ENCODE data around the gene CETN3. TPM values are rescaled to one million over a fixed set of nuclear protein-coding genes. Genes with fewer than 3 reads are reported as not detected.
"Not testable (repeated sequence)": the region's sequence is repeated elsewhere in the genome, so short reads cannot be mapped to it uniquely, and the experiment has no call there.

Gene CETN3
- total RNA-seq, 1 experiment from 2014 or later = 28.5 TPM

DNA sequence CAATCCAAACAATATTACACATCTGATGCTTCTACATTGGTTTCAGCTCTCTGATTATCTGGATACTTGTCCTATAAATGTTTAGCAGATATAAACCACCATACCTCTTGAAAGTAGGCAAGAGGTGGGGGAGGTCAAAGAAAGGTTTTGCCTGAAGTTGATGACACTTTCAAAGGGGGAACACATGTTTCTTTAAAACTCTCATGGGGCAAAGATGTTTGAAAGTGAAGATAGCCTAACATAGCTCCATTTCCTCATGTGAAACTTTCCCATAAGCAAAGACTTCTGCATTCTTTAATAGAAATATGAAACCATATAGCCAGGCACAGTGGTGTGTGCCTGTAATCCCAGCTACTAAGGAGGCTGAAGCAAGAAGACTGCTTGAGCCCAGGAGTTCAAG lies 62.1 kb downstream of the CETN3 start:
- H3K4me2 ChIP-seq (ENCODE audit: low read length) = no peak overlapping the region
- no peak overlapping the region for H3K27ac ChIP-seq (ENCODE audit: low read length)
- H3K9me2 ChIP-seq (replicated peaks; ENCODE audit: low read length) = no peaks in the 10 kb centered on the region
- no peak overlapping the region for H3K9ac ChIP-seq (ENCODE audit: low read length)
- H4K20me1 ChIP-seq (ENCODE audit: low read length) = no peaks in the 10 kb centered on the region
- no peaks in the 10 kb centered on the region for H3K4me1 ChIP-seq (ENCODE audit: insufficient read depth, low read length)
- no peaks in the 10 kb centered on the region for H3K79me2 ChIP-seq (ENCODE audit: low read length)
- H2AFZ ChIP-seq (ENCODE audit: low read length) = no peak overlapping the region
- no peaks in the 10 kb centered on the region for H3K9me3 ChIP-seq (ENCODE audit: low read length)
- DNase-seq (no peak), ATAC-seq (no peak)
- no peak overlapping the region for H3K4me3 ChIP-seq (ENCODE audit: low read length)
- CTCF ChIA-PET = no interaction called here
- H3F3A ChIP-seq (ENCODE audit: low read length, unreplicated experiment) = no peaks in the 10 kb centered on the region
- H3K36me3 ChIP-seq (ENCODE audit: low read depth, low read length) = no peaks in the 10 kb centered on the region
- TF ChIP-seq EZH2 (IDR thresholded peaks at IDR 0.05; ENCODE audit: low read length, unreplicated experiment) = no peak
- no peak for TF ChIP-seq EZH2phosphoT487 (IDR thresholded peaks at IDR 0.05; ENCODE audit: borderline replicate concordance, low read length)
- TF ChIP-seq, protein P1, sequence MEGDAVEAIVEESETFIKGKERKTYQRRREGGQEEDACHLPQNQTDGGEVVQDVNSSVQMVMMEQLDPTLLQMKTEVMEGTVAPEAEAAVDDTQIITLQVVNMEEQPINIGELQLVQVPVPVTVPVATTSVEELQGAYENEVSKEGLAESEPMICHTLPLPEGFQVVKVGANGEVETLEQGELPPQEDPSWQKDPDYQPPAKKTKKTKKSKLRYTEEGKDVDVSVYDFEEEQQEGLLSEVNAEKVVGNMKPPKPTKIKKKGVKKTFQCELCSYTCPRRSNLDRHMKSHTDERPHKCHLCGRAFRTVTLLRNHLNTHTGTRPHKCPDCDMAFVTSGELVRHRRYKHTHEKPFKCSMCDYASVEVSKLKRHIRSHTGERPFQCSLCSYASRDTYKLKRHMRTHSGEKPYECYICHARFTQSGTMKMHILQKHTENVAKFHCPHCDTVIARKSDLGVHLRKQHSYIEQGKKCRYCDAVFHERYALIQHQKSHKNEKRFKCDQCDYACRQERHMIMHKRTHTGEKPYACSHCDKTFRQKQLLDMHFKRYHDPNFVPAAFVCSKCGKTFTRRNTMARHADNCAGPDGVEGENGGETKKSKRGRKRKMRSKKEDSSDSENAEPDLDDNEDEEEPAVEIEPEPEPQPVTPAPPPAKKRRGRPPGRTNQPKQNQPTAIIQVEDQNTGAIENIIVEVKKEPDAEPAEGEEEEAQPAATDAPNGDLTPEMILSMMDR (conservative IDR thresholded peaks at IDR 0.05; ENCODE audit: low read depth, low read length) = no peak
- POLR2A ChIA-PET (ENCODE audit: unreplicated experiment) = no interaction called here
- intact Hi-C loops (cut with micrococcal nuclease) = no loop called here
- BruUV-seq (replicated peaks) = no TSS peak
- no peaks in the 10 kb centered on the region for H3K27me3 ChIP-seq (ENCODE audit: low read length)

DNA sequence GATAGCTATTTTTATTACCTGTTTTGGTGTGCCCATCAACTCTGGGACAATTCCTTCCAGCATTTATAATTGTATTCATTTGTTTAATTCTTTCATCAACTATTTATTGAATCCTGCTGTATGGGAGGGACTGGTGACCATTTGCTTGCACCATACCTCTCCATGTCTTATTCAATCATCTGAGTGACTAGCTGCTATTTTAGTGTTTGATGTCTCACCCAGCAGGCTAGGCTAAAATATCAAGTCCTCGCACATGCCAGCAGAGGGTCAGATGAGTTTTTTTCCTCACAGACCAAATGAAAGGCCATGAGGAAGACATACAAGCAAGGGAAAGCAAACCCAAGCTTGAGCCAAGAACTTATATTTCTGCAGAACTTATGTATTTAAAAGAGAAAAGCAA lies 63.9 kb downstream of the CETN3 start:
- DNase-seq (no peak), ATAC-seq (no peak)
- Histone ChIP-seq H4K20me1 (ENCODE audit: low read length) (no peaks in the 10 kb centered on the region), H2AFZ (ENCODE audit: low read length) (no peak overlapping the region), H3K36me3 (ENCODE audit: low read depth, low read length) (no peaks in the 10 kb centered on the region), H3K27me3 (ENCODE audit: low read length) (no peaks in the 10 kb centered on the region), H3K4me2 (ENCODE audit: low read length) (no peak overlapping the region), H3K27ac (ENCODE audit: low read length) (no peak overlapping the region), H3K9me3 (ENCODE audit: low read length) (no peaks in the 10 kb centered on the region), H3K4me3 (ENCODE audit: low read length) (no peak overlapping the region), H3K4me1 (ENCODE audit: insufficient read depth, low read length) (no peaks in the 10 kb centered on the region), H3K9ac (ENCODE audit: low read length) (no peak overlapping the region), H3F3A (ENCODE audit: low read length, unreplicated experiment) (no peaks in the 10 kb centered on the region), H3K79me2 (ENCODE audit: low read length) (no peaks in the 10 kb centered on the region), H3K9me2 (replicated peaks; ENCODE audit: low read length) (no peaks in the 10 kb centered on the region)
- ChIA-PET POLR2A (ENCODE audit: unreplicated experiment) (interaction anchor here (0.7 kb wide), 1 partner anchor 641 kb away, joined by 4 read pairs; no protein-coding TSS in a partner anchor), CTCF (no interaction called here)
- no peak for TF ChIP-seq EZH2phosphoT487 (IDR thresholded peaks at IDR 0.05; ENCODE audit: borderline replicate concordance, low read length)
- no peak for TF ChIP-seq EZH2 (IDR thresholded peaks at IDR 0.05; ENCODE audit: low read length, unreplicated experiment)
- TF ChIP-seq, protein P1 (conservative IDR thresholded peaks at IDR 0.05; ENCODE audit: low read depth, low read length) = no peak
- no TSS peak for BruUV-seq (replicated peaks)
- intact Hi-C loops (cut with micrococcal nuclease) = no loop called here

DNA sequence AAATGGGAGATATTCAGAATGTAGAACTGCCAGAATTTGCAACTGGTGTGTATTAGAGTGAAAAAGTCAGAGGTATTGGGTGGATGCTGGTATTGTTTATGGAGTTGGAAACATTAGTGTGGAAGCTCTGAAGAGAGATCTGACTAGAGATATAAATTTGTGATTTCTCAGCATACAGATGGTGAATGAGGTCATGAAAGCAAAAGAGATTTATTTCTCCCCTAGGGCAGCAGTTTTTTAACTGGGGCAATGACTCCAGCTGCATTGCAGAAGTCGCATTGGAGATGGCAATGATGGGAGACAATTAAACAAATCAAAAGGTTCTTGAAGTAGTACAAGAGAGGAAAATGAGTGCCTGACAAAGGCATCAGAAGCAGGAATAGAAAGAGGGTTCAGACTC lies 64.9 kb downstream of the CETN3 start:
- Histone ChIP-seq H3K9me2 (replicated peaks; ENCODE audit: low read length) (no peaks in the 10 kb centered on the region), H2AFZ (ENCODE audit: low read length) (no peak overlapping the region), H3K4me2 (ENCODE audit: low read length) (no peak overlapping the region), H4K20me1 (ENCODE audit: low read length) (no peaks in the 10 kb centered on the region), H3K9ac (ENCODE audit: low read length) (no peak overlapping the region), H3K79me2 (ENCODE audit: low read length) (no peaks in the 10 kb centered on the region), H3F3A (ENCODE audit: low read length, unreplicated experiment) (no peaks in the 10 kb centered on the region), H3K4me3 (ENCODE audit: low read length) (no peak overlapping the region), H3K27me3 (ENCODE audit: low read length) (no peaks in the 10 kb centered on the region), H3K9me3 (ENCODE audit: low read length) (no peaks in the 10 kb centered on the region), H3K27ac (ENCODE audit: low read length) (no peak overlapping the region), H3K36me3 (ENCODE audit: low read depth, low read length) (no peaks in the 10 kb centered on the region), H3K4me1 (ENCODE audit: insufficient read depth, low read length) (no peaks in the 10 kb centered on the region)
- intact Hi-C loops (cut with micrococcal nuclease) = no loop called here
- CTCF ChIA-PET = no interaction called here
- POLR2A ChIA-PET (ENCODE audit: unreplicated experiment) = no interaction called here
- ATAC-seq = no peak
- no peak for DNase-seq
- TF ChIP-seq, protein P1 (conservative IDR thresholded peaks at IDR 0.05; ENCODE audit: low read depth, low read length) = no peak
- no peak for TF ChIP-seq EZH2 (IDR thresholded peaks at IDR 0.05; ENCODE audit: low read length, unreplicated experiment)
- no peak for TF ChIP-seq EZH2phosphoT487 (IDR thresholded peaks at IDR 0.05; ENCODE audit: borderline replicate concordance, low read length)
- no TSS peak for BruUV-seq (replicated peaks)

DNA sequence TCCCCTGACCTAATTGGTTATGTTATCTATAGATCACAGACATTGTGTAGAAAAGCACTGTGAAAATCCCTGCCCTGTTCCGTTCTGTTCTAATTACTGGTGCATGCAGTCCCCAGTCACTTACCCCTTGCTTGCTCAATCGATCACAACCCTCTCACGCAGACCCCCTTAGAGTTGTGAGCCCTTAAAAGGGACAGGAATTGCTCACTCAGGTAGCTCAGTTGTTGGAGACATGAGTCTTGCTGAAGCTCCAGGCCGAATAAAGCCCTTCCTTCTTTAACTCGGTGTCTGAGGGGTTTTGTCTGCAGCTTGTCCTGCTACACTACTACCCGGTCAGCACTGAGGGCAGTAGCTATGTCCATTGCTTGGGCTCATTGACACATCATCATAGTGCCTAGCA lies 65.8 kb downstream of the CETN3 start:
- CTCF ChIA-PET; ATAC-seq; H3K4me2 ChIP-seq (ENCODE audit: low read length); H3K79me2 ChIP-seq (ENCODE audit: low read length); H3K9me2 ChIP-seq (replicated peaks; ENCODE audit: low read length); H3K27me3 ChIP-seq (ENCODE audit: low read length); H3F3A ChIP-seq (ENCODE audit: low read length, unreplicated experiment); H3K4me1 ChIP-seq (ENCODE audit: insufficient read depth, low read length); DNase-seq; H3K36me3 ChIP-seq (ENCODE audit: low read depth, low read length); H3K4me3 ChIP-seq (ENCODE audit: low read length); H3K9me3 ChIP-seq (ENCODE audit: low read length); BruUV-seq (replicated peaks); intact Hi-C loops (cut with micrococcal nuclease); POLR2A ChIA-PET (ENCODE audit: unreplicated experiment); H4K20me1 ChIP-seq (ENCODE audit: low read length); H3K9ac ChIP-seq (ENCODE audit: low read length); H3K27ac ChIP-seq (ENCODE audit: low read length); H2AFZ ChIP-seq (ENCODE audit: low read length): not testable (repeated sequence)

All from PC-3 (cell line).